ENCODE measurements around the gene ZNF385D.

DNA sequence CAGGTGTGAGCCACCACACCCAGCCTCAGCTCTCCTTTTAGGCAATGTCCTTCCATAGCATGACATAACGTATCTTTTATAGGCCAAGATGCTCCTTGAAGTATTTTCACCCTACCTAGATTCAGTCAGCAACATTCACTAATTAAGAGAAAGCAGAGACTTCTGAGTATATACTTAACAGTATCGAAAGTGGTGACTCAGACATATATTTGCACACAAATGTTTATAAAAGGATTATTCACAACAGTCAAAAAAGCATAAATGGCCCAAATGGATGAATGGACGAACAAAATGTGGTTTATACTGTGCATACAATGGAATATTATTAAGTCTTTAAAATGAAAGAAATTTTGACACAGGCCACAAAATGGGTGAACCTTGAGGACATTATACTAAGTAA is 108.6 kb downstream of the ZNF385D start:
- TF ChIP-seq, protein P1, sequence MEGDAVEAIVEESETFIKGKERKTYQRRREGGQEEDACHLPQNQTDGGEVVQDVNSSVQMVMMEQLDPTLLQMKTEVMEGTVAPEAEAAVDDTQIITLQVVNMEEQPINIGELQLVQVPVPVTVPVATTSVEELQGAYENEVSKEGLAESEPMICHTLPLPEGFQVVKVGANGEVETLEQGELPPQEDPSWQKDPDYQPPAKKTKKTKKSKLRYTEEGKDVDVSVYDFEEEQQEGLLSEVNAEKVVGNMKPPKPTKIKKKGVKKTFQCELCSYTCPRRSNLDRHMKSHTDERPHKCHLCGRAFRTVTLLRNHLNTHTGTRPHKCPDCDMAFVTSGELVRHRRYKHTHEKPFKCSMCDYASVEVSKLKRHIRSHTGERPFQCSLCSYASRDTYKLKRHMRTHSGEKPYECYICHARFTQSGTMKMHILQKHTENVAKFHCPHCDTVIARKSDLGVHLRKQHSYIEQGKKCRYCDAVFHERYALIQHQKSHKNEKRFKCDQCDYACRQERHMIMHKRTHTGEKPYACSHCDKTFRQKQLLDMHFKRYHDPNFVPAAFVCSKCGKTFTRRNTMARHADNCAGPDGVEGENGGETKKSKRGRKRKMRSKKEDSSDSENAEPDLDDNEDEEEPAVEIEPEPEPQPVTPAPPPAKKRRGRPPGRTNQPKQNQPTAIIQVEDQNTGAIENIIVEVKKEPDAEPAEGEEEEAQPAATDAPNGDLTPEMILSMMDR (IDR thresholded peaks at IDR 0.05) = no peak
- TF ChIP-seq, protein P2, sequence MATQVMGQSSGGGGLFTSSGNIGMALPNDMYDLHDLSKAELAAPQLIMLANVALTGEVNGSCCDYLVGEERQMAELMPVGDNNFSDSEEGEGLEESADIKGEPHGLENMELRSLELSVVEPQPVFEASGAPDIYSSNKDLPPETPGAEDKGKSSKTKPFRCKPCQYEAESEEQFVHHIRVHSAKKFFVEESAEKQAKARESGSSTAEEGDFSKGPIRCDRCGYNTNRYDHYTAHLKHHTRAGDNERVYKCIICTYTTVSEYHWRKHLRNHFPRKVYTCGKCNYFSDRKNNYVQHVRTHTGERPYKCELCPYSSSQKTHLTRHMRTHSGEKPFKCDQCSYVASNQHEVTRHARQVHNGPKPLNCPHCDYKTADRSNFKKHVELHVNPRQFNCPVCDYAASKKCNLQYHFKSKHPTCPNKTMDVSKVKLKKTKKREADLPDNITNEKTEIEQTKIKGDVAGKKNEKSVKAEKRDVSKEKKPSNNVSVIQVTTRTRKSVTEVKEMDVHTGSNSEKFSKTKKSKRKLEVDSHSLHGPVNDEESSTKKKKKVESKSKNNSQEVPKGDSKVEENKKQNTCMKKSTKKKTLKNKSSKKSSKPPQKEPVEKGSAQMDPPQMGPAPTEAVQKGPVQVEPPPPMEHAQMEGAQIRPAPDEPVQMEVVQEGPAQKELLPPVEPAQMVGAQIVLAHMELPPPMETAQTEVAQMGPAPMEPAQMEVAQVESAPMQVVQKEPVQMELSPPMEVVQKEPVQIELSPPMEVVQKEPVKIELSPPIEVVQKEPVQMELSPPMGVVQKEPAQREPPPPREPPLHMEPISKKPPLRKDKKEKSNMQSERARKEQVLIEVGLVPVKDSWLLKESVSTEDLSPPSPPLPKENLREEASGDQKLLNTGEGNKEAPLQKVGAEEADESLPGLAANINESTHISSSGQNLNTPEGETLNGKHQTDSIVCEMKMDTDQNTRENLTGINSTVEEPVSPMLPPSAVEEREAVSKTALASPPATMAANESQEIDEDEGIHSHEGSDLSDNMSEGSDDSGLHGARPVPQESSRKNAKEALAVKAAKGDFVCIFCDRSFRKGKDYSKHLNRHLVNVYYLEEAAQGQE (IDR thresholded peaks at IDR 0.05; ENCODE audit: insufficient read depth in 1 of 2, low read depth in 2 of 2, low read length in 1 of 2) = no peak
- TF ChIP-seq TCF7L2 (IDR thresholded peaks at IDR 0.05; ENCODE audit: low read depth, low read length) (no peak), SIN3A (IDR thresholded peaks at IDR 0.05; ENCODE audit: borderline replicate concordance, insufficient read depth, low read depth, low read length) (no peak), POLR2AphosphoS5 (IDR thresholded peaks at IDR 0.05; ENCODE audit: low read depth, low read length) (no peak)
